ENCODE measurements around the gene MPPED2. TPM values are rescaled to one million over a fixed set of nuclear protein-coding genes. Genes with fewer than 3 reads are reported as not detected.

The MPPED2 gene
- total RNA-seq, 1 donor from 2014 or later, result 179 TPM

DNA sequence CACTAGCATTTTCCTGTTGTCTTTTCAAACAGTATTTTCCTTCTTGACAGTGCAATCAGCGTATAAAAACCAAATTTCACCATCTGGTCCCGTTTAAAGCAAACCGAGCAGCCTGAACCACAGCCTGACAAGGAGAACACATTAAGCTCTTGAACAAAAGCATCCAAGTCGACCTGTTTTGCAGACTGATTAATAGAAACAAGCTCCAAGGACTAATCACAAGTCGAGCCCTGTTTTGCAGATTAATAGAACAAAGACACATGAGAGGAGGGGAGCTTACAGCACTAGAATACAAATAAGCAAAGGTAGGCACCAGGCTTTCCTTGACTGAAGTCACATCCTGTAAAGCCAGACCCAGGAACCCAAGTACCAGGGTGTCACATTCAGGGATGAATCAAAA lies 104.8 kb downstream of the MPPED2 start:
- Mint-ChIP-seq H3K4me3 (no peak overlapping the region), H3K27me3 (ENCODE audit: low read depth) (no peaks in the 10 kb centered on the region), H3K9me3 (no peaks in the 10 kb centered on the region), H3K4me1 (peaks cover 80% of the 10 kb centered on the region), H3K36me3 (peaks cover 4% of the 10 kb centered on the region), H3K27ac (peak overlapping the region; percentile 76)
- TF ChIP-seq, protein P1, sequence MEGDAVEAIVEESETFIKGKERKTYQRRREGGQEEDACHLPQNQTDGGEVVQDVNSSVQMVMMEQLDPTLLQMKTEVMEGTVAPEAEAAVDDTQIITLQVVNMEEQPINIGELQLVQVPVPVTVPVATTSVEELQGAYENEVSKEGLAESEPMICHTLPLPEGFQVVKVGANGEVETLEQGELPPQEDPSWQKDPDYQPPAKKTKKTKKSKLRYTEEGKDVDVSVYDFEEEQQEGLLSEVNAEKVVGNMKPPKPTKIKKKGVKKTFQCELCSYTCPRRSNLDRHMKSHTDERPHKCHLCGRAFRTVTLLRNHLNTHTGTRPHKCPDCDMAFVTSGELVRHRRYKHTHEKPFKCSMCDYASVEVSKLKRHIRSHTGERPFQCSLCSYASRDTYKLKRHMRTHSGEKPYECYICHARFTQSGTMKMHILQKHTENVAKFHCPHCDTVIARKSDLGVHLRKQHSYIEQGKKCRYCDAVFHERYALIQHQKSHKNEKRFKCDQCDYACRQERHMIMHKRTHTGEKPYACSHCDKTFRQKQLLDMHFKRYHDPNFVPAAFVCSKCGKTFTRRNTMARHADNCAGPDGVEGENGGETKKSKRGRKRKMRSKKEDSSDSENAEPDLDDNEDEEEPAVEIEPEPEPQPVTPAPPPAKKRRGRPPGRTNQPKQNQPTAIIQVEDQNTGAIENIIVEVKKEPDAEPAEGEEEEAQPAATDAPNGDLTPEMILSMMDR (IDR thresholded peaks at IDR 0.05; ENCODE audit: unreplicated experiment), result no peak
- DNase-seq (ENCODE audit: low spot score in 2 of 2, unreplicated experiment in 2 of 2), result no peak

DNA sequence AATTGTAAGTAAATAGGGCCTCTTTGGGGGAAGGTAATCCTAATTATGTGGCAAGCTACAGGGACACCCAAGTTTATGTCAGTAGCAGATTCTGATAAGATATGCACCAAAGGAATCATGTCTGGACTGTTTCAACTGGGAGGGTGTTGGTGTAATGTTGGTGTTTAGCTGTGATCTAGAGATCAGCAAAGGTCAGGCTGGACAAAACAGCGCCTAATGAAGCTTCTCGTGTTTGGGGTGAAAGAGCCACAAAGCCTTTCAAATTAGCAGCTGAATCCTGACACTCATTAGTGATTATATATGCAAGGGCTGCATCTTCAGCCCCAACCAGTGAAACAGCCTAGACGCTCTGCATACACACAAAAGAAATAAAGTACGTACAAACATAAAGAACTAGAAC lies 106.3 kb downstream of the MPPED2 start:
- peak overlapping the region; percentile 76 for H3K27ac Mint-ChIP-seq
- no peak for DNase-seq (ENCODE audit: low spot score in 2 of 2, unreplicated experiment in 2 of 2)
- H3K4me1 Mint-ChIP-seq, result peaks cover 81% of the 10 kb centered on the region
- no peak overlapping the region for H3K4me3 Mint-ChIP-seq
- TF ChIP-seq, protein P1 (IDR thresholded peaks at IDR 0.05; ENCODE audit: unreplicated experiment), result no peak
- peaks cover 15% of the 10 kb centered on the region for H3K36me3 Mint-ChIP-seq
- no peaks in the 10 kb centered on the region for H3K27me3 Mint-ChIP-seq (ENCODE audit: low read depth)
- peaks cover 3% of the 10 kb centered on the region for H3K9me3 Mint-ChIP-seq

DNA sequence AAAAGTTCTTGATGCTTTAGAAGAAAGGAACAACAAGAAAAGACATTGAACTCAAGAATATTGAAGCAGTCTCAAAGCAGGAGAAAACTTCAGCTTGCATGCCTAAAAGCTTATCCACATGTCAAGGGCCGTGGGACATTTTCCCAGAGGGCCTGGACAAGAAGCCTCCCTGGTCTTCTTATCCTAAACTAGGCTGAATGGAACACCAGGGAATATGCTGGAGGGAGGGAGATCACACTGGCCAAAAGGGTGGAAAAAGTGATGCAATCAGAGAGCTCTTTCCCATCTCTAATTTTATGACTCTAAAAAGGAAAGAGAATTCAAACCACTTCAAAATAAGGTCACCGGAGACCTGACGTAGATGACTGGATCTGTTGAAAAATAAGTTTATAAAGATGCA lies 107.2 kb downstream of the MPPED2 start:
- Mint-ChIP-seq H3K4me3 (peak overlapping the region; percentile 37), H3K27me3 (ENCODE audit: low read depth) (no peaks in the 10 kb centered on the region), H3K36me3 (peaks cover 25% of the 10 kb centered on the region), H3K9me3 (peaks cover 3% of the 10 kb centered on the region), H3K4me1 (peaks cover 72% of the 10 kb centered on the region), H3K27ac (peak overlapping the region; percentile 76)
- TF ChIP-seq, protein P1 (IDR thresholded peaks at IDR 0.05; ENCODE audit: unreplicated experiment), result no peak
- no peak for DNase-seq (ENCODE audit: low spot score in 2 of 2, unreplicated experiment in 2 of 2)

DNA sequence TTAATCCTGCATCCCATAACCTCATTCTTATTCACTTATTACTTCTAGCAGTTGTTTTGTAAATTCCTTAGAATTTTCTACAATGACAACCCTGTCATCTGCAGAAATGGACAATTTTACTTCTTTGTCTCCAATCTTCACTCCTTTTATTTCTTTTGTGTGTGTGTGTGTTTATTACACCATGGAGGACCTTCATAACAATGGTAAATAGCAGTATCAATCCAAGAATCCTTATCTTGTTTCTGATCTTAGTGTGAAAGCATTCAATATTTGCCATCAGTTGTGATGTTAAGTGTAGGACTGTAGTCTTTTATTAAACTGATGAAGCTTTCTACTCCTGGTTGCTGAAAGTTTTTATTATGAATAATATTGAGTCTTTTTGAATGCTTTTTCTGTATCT lies 109.1 kb downstream of the MPPED2 start:
- H3K27ac Mint-ChIP-seq, result peak overlapping the region; percentile 76
- no peak overlapping the region for H3K4me3 Mint-ChIP-seq
- DNase-seq (ENCODE audit: low spot score in 2 of 2, unreplicated experiment in 2 of 2), result no peak
- no peaks in the 10 kb centered on the region for H3K27me3 Mint-ChIP-seq (ENCODE audit: low read depth)
- peaks cover 56% of the 10 kb centered on the region for H3K4me1 Mint-ChIP-seq
- TF ChIP-seq, protein P1 (IDR thresholded peaks at IDR 0.05; ENCODE audit: unreplicated experiment), result no peak
- peaks cover 37% of the 10 kb centered on the region for H3K36me3 Mint-ChIP-seq
- H3K9me3 Mint-ChIP-seq, result peaks cover 3% of the 10 kb centered on the region

DNA sequence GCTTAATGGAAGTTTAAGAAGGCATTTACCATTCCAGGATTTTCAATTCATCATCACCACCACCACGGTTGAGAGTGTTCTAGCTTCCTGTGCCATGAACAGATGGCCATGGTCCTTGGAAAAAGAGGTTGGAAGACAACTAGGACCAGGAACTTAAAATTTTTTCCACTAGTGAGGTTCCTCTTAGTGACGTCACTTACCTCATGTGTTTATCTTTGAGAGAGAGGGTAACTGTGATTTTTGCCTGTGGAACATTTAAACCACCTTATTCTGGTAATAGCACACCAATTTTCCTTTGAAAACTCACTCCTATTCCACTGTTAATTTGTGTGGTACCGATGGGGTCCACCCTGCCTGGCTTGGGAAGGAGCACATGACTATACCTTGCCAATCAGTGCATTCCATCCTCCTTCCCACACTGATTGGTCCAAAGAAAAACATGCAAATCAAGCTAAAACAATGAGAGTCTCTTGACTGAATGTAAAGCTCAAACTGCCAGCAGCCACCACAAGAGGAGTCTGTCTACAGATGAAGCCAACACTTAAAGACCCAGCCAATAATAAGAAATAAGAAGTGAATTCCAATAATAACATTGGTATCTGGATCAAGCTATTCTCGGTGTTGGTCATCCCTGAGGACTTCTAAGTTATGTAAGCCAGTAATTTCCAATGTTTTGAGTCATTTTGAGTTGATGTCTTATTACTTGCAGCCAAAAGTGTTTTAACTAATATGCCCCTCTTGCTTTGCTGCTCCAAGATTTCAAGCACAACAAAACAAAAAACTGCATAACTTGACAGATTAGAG lies 111.8 kb downstream of the MPPED2 start:
- Mint-ChIP-seq H3K4me3 (no peak overlapping the region), H3K4me1 (peaks cover 43% of the 10 kb centered on the region), H3K36me3 (peaks cover 45% of the 10 kb centered on the region), H3K9me3 (peaks cover 3% of the 10 kb centered on the region), H3K27me3 (ENCODE audit: low read depth) (no peaks in the 10 kb centered on the region), H3K27ac (peak overlapping the region; percentile 75)
- TF ChIP-seq, protein P1 (IDR thresholded peaks at IDR 0.05; ENCODE audit: unreplicated experiment), result no peak
- no peak for DNase-seq (ENCODE audit: low spot score in 2 of 2, unreplicated experiment in 2 of 2)

Measured in mesothelial cell of epicardium (in vitro differentiated cells).